Neuronal stem cell (in vitro differentiated cells): ENCODE data around the gene GSC2.
A peak's percentile ranks its signal among the peaks of the same experiment; 100 is the strongest.

Source experiments
- DNase-seq: peaks from one replicate; pipeline ENCODE4 v3.0.0-alpha.2; 2013; ENCODE audit warnings: low spot score
- H2AFZ ChIP-seq: one replicate; pipeline ENCODE4 v1.6.1; 2013; ENCODE audit warnings: mild to moderate bottlenecking, low read length, inconsistent platforms
- H2AK5ac ChIP-seq: 2 replicates; pipeline ENCODE4 v1.6.1; 2013; ENCODE audit warnings: low read depth, mild to moderate bottlenecking, inconsistent platforms, low read length, moderate library complexity, mixed read lengths
- H2BK120ac ChIP-seq: 2 replicates; pipeline ENCODE4 v1.6.1; 2013; ENCODE audit warnings: low read depth, mild to moderate bottlenecking, inconsistent platforms, low read length, moderate library complexity, mixed read lengths
- H2BK12ac ChIP-seq: one replicate; pipeline ENCODE4 v1.6.1; 2013; ENCODE audit warnings: low read length, inconsistent platforms
- H2BK15ac ChIP-seq: 2 replicates; pipeline ENCODE4 v1.6.1; 2013; ENCODE audit warnings: mild to moderate bottlenecking, low read length, inconsistent platforms, mixed read lengths
- H2BK5ac ChIP-seq: one replicate; pipeline ENCODE4 v1.6.1; 2013; ENCODE audit warnings: inconsistent platforms, mild to moderate bottlenecking, low read length, moderate library complexity
- H3K14ac ChIP-seq: one replicate; pipeline ENCODE4 v1.6.1; 2013; ENCODE audit warnings: low read length, inconsistent platforms
- H3K18ac ChIP-seq: 2 replicates; pipeline ENCODE4 v1.6.1; 2013; ENCODE audit warnings: low read length, inconsistent platforms
- H3K23ac ChIP-seq: 2 replicates; pipeline ENCODE4 v1.6.1; 2013; ENCODE audit warnings: low read depth, mild to moderate bottlenecking, mixed read lengths, low read length, inconsistent platforms; ENCODE audit not compliant: poor library complexity
- H3K27ac ChIP-seq: replicated peaks from 3 replicates; pipeline ENCODE4 v1.5.1; 2013; ENCODE audit warnings: low read length, inconsistent platforms
- H3K27me3 ChIP-seq, 3 experiments: 2 replicates each; pipeline ENCODE4 v1.6.1; 2013; ENCODE audit warnings: low read length in 3 of 3, mild to moderate bottlenecking in 2 of 3, inconsistent platforms in 1 of 3, low read depth in 1 of 3, mixed read lengths in 1 of 3, moderate library complexity in 1 of 3; ENCODE audit not compliant: control insufficient read depth in 3 of 3, insufficient read depth in 3 of 3
- H3K36me3 ChIP-seq, 2 donors: replicated peaks in 1 of 2; 2 replicates each; pipeline ENCODE4 v1.6.1; 2013; ENCODE audit warnings: low read length in 2 of 2; ENCODE audit not compliant: control insufficient read depth in 2 of 2, insufficient read depth in 2 of 2
- H3K4ac ChIP-seq: 2 replicates; pipeline ENCODE4 v1.6.1; 2013; ENCODE audit warnings: inconsistent platforms, mild to moderate bottlenecking, low read length, moderate library complexity
- H3K4me1 ChIP-seq, 2 donors: 1 replicate in 1 of 2; 2 replicates in 1 of 2; pipeline ENCODE4 v1.6.1; 2013; ENCODE audit warnings: low read length in 2 of 2, low read depth in 1 of 2; ENCODE audit not compliant: control insufficient read depth in 2 of 2, insufficient read depth in 1 of 2
- H3K4me2 ChIP-seq: one replicate; pipeline ENCODE4 v1.6.1; 2013; ENCODE audit warnings: mild to moderate bottlenecking, low read length, inconsistent platforms; ENCODE audit not compliant: insufficient read depth, poor library complexity, severe bottlenecking
- H3K4me3 ChIP-seq, 2 donors: 2 replicates each; pipeline ENCODE4 v1.5.1; 2013; ENCODE audit warnings: low read length in 2 of 2, mild to moderate bottlenecking in 2 of 2, inconsistent platforms in 1 of 2, moderate library complexity in 1 of 2
- H3K79me1 ChIP-seq: one replicate; pipeline ENCODE4 v1.6.1; 2013; ENCODE audit warnings: low read depth, mild to moderate bottlenecking, inconsistent platforms, low read length, moderate library complexity
- H3K9ac ChIP-seq: one replicate; pipeline ENCODE4 v1.6.1; 2013; ENCODE audit warnings: mild to moderate bottlenecking, low read depth, low read length, inconsistent platforms; ENCODE audit not compliant: poor library complexity
- H3K9me3 ChIP-seq, 2 donors: replicated peaks in 1 of 2; 2 replicates each; pipeline versions ENCODE3 to v1.6.1; 2013; ENCODE audit warnings: low read length in 2 of 2, mild to moderate bottlenecking in 2 of 2, inconsistent platforms in 1 of 2, low read depth in 1 of 2, mixed read lengths in 1 of 2, moderate library complexity in 1 of 2; ENCODE audit not compliant: control insufficient read depth in 2 of 2, insufficient read depth in 1 of 2
- H4K8ac ChIP-seq: one replicate; pipeline ENCODE4 v1.6.1; 2013; ENCODE audit warnings: low read depth, mild to moderate bottlenecking, inconsistent platforms, low read length, moderate library complexity
- H4K91ac ChIP-seq: one replicate; pipeline ENCODE4 v1.6.1; 2013; ENCODE audit warnings: low read length, low read depth, mild to moderate bottlenecking, inconsistent platforms; ENCODE audit not compliant: poor library complexity
- WGBS, 2 donors: extraction: QIAGEN DNeasy Blood & Tissue Kit; methylation state at CpG; one replicate each; pipeline ENCODE4 v1.1.7; 2013; ENCODE audit warnings: missing lambda C conversion rate in 2 of 2, mixed read lengths in 1 of 2; ENCODE audit not compliant: insufficient read length in 2 of 2, insufficient replicate concordance in 1 of 2; ENCODE audit errors: extremely low coverage in 2 of 2; 5-methylcytosine and 5-hydroxymethylcytosine counted together

GSC2 gene

DNA sequence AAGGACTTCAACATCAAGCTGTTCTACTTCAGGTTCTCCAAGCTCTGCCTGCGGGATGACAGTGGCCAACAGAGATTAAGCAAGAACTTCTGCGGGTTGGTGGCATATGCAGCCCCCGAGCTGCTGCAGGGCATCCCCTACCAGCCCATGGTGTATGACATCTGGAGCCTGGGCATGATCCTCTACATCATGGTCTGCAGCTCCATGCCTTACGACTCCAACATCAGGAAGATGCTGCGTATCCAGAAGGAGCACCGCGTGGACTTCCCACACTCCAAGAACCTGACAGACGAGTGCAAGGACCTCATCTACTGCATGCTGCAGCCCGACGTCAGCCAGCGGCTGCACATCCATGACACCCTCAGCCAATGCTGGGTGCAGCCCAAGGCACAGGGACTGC lies 25.1 kb downstream of the GSC2 start:
- no peak overlapping the region for H4K91ac ChIP-seq
- H3K4me2 ChIP-seq = no peak overlapping the region
- peak overlapping the region; percentile 57 for H3K23ac ChIP-seq
- H2BK5ac ChIP-seq = no peak overlapping the region
- peaks cover 4 to 11% of the 10 kb centered on the region in 2 donors for H3K4me1 ChIP-seq
- peak overlapping the region; percentile 43 for H2AK5ac ChIP-seq
- no peak overlapping the region for H2BK120ac ChIP-seq
- H4K8ac ChIP-seq = no peak overlapping the region
- H3K9me3 ChIP-seq = no peaks in the 10 kb centered on the region
- no peak overlapping the region for H2BK15ac ChIP-seq
- H3K79me1 ChIP-seq = peaks cover 8% of the 10 kb centered on the region
- H3K14ac ChIP-seq = no peak overlapping the region
- no peak overlapping the region for H2BK12ac ChIP-seq
- H3K27me3 ChIP-seq = peaks cover 0 to 3% (median 0%) of the 10 kb centered on the region in 3 experiments
- H2AFZ ChIP-seq = no peak overlapping the region
- no peak overlapping the region for H3K27ac ChIP-seq
- H3K18ac ChIP-seq = no peak overlapping the region
- WGBS, 2 donors = no CpG with 5 or more reads among the region's 11 CpGs
- no peak overlapping the region for H3K4me3 ChIP-seq
- H3K9ac ChIP-seq = peak overlapping the region; percentile 63
- H3K36me3 ChIP-seq = peaks cover 0 to 4% of the 10 kb centered on the region in 2 donors
- no peak overlapping the region for H3K4ac ChIP-seq
- no peak for DNase-seq

DNA sequence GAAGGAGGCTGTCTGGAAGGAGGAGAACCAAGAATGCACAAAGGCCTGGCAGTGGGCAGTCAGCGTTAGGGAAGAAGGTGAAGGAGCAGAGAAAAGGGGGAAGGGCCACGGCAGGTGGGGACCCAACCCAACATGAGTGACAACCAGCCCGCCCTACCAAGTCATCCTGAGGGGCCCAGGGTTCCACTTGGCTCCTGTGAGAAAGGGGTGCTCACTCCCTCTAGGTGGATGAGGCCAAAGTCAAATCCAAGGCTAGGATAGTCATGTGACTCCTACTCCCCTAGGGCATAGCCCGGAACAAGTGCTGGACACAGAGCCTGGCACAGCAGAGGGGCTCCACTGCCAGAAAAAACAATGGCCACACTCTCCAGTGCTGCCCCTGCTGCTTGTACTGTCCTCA lies 25.7 kb downstream of the GSC2 start:
- Histone ChIP-seq H3K27me3 (peaks cover 0 to 3% (median 0%) of the 10 kb centered on the region in 3 experiments), H3K4ac (no peak overlapping the region), H3K14ac (no peak overlapping the region), H2AFZ (no peak overlapping the region), H3K4me3 (no peak overlapping the region), H2BK120ac (no peak overlapping the region), H2BK15ac (no peak overlapping the region), H2AK5ac (no peak overlapping the region), H3K4me1 (peaks cover 4 to 12% of the 10 kb centered on the region in 2 donors), H2BK5ac (no peak overlapping the region), H3K18ac (no peak overlapping the region), H2BK12ac (no peak overlapping the region), H3K79me1 (peaks cover 12% of the 10 kb centered on the region), H3K4me2 (no peak overlapping the region), H3K36me3 (peaks cover 2 to 9% of the 10 kb centered on the region in 2 donors), H4K91ac (no peak overlapping the region), H3K23ac (no peak overlapping the region), H3K27ac (no peak overlapping the region), H4K8ac (no peak overlapping the region), H3K9ac (no peak overlapping the region), H3K9me3 (no peaks in the 10 kb centered on the region)
- no peak for DNase-seq
- no CpG with 5 or more reads among the region's 4 CpGs for WGBS, 2 donors

GRCh38 chr22:19123936-19124335 lies 26.2 kb downstream of the GSC2 start:
- no peak overlapping the region for H2AFZ ChIP-seq
- H3K4me3 ChIP-seq = no peak overlapping the region
- no peak overlapping the region for H2BK5ac ChIP-seq
- no peak overlapping the region for H3K14ac ChIP-seq
- no peak overlapping the region for H2BK12ac ChIP-seq
- H2BK15ac ChIP-seq = no peak overlapping the region
- no peak overlapping the region for H2BK120ac ChIP-seq
- H3K27ac ChIP-seq = no peak overlapping the region
- H2AK5ac ChIP-seq = no peak overlapping the region
- H3K4me2 ChIP-seq = no peak overlapping the region
- peaks cover 2 to 12% of the 10 kb centered on the region in 2 donors for H3K36me3 ChIP-seq
- no peak overlapping the region for H3K18ac ChIP-seq
- H3K27me3 ChIP-seq = peaks cover 0 to 3% (median 0%) of the 10 kb centered on the region in 3 experiments
- H4K8ac ChIP-seq = no peak overlapping the region
- WGBS, 2 donors = no CpG with 5 or more reads among the region's 4 CpGs
- H3K23ac ChIP-seq = no peak overlapping the region
- H3K79me1 ChIP-seq = peaks cover 12% of the 10 kb centered on the region
- peaks cover 4 to 12% of the 10 kb centered on the region in 2 donors for H3K4me1 ChIP-seq
- H3K4ac ChIP-seq = no peak overlapping the region
- no peak for DNase-seq
- H3K9me3 ChIP-seq = no peaks in the 10 kb centered on the region
- H4K91ac ChIP-seq = no peak overlapping the region
- no peak overlapping the region for H3K9ac ChIP-seq

DNA sequence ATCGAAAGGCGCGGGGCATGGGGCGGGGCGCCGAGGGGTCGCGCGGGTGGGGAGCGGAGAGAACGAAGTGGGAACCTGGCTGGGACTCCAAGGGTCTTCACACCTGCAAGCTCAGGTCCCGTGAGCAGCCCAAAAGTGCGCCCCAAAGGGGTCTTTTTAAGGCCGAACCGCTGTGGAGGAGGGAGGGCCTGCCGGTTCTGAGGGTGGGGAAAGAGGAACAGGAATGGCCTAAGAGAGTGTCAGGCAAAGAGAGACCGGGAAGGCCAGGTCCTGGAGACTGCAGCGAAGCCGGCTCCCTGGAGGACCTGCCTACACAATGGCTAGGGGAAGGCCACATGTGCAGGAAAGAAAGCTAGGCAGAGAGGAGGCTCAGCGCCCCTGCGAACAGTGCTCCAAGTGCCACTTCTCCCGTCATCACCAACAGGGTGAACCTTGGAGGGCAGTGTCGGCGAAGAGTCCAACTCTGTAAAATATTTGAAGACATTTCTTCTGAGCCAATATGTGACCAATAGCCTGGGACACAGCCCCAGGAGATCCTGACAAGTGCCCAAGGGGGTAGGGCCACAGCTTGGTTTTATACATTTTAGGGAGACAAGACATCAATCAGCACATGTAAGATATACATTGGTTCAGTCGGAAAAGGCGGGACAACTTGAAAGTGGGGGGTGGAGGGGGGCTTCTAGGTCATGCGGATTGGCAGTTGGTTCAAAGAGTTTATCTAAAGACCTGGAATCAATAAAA lies 27.2 kb downstream of the GSC2 start:
- peak overlapping the region; percentile 6 for H3K18ac ChIP-seq
- H3K9ac ChIP-seq = peak overlapping the region; percentile 46
- H3K14ac ChIP-seq = peak overlapping the region; percentile 22
- H2BK15ac ChIP-seq = no peak overlapping the region
- H2BK5ac ChIP-seq = no peak overlapping the region
- peak overlapping the region; percentile 63 for H3K4me2 ChIP-seq
- peaks cover 4 to 12% of the 10 kb centered on the region in 2 donors for H3K4me1 ChIP-seq
- peak overlapping the region; percentile 72 for H3K27ac ChIP-seq
- no CpG with 5 or more reads among the region's 27 CpGs for WGBS, 2 donors
- peak overlapping the region; percentile 95 for H3K23ac ChIP-seq
- no peak overlapping the region for H4K91ac ChIP-seq
- no peak overlapping the region for H2BK120ac ChIP-seq
- no peak overlapping the region for H2BK12ac ChIP-seq
- peak overlapping the region; percentile 100 for H2AFZ ChIP-seq
- no peaks in the 10 kb centered on the region for H3K9me3 ChIP-seq
- no peak overlapping the region for H4K8ac ChIP-seq
- no peak for DNase-seq
- H3K27me3 ChIP-seq = peaks cover 0 to 3% (median 0%) of the 10 kb centered on the region in 3 experiments
- H2AK5ac ChIP-seq = no peak overlapping the region
- H3K4me3 ChIP-seq = peak overlapping the region; percentile 68 to 99
- peaks cover 15% of the 10 kb centered on the region for H3K79me1 ChIP-seq
- no peak overlapping the region for H3K4ac ChIP-seq
- peaks cover 5 to 20% of the 10 kb centered on the region in 2 donors for H3K36me3 ChIP-seq
